Ovary (tissue), 3 donors: ENCODE measurements around the gene NSFL1C.

Experiments used
- EP300 ChIP-seq: sonication (generic); formaldehyde crosslinking; IDR thresholded peaks from one replicate; pipeline ENCODE4 v1.6.1; 2017; ENCODE audit warnings: antibody characterized with exemption
- POLR2A ChIP-seq: fragments of 450-650 bp; IDR thresholded peaks from one replicate; pipeline ENCODE4 v1.6.1; 2017; ENCODE audit warnings: antibody characterized with exemption, mild to moderate bottlenecking, moderate library complexity
- TF ChIP-seq, protein P1 (sequence below), 3 donors: fragments of 450-650 bp in 2 of 3; fragments of 200-600 bp in 1 of 3; IDR thresholded peaks; one replicate each; pipeline versions ENCODE4 v1.5.1 to v1.8.0; 2016 to 2022; ENCODE audit warnings: antibody characterized with exemption in 3 of 3, mild to moderate bottlenecking in 1 of 3
- donor health status: DM: no; HTN: no; CAD: no.

DNA sequence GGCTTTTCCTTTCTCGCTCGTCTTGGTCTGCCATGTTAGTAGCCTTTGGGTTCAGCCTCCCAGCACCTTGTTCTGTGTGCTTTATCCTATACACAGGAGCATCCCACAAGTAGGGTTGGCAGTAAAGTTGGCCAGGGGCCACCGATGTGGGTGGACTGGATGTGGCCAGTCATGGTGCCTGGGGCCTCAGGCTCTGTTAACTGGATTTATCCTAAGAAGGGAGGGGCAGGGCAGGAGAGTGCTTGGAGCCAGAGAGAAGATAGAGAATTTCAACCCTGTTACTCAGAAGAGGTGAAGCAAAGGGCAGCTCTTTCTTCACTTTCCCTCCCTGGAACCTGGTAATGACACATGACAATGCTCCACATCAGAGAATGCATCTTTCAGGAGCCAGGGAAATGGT lies 38.7 kb upstream of the NSFL1C start:
- TF ChIP-seq, protein P1, sequence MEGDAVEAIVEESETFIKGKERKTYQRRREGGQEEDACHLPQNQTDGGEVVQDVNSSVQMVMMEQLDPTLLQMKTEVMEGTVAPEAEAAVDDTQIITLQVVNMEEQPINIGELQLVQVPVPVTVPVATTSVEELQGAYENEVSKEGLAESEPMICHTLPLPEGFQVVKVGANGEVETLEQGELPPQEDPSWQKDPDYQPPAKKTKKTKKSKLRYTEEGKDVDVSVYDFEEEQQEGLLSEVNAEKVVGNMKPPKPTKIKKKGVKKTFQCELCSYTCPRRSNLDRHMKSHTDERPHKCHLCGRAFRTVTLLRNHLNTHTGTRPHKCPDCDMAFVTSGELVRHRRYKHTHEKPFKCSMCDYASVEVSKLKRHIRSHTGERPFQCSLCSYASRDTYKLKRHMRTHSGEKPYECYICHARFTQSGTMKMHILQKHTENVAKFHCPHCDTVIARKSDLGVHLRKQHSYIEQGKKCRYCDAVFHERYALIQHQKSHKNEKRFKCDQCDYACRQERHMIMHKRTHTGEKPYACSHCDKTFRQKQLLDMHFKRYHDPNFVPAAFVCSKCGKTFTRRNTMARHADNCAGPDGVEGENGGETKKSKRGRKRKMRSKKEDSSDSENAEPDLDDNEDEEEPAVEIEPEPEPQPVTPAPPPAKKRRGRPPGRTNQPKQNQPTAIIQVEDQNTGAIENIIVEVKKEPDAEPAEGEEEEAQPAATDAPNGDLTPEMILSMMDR (IDR thresholded peaks at IDR 0.05), result no peak
- TF ChIP-seq POLR2A, result no peak
- TF ChIP-seq EP300, result no peak
